ENCODE results near the gene VPS13C.

The VPS13C gene

DNA sequence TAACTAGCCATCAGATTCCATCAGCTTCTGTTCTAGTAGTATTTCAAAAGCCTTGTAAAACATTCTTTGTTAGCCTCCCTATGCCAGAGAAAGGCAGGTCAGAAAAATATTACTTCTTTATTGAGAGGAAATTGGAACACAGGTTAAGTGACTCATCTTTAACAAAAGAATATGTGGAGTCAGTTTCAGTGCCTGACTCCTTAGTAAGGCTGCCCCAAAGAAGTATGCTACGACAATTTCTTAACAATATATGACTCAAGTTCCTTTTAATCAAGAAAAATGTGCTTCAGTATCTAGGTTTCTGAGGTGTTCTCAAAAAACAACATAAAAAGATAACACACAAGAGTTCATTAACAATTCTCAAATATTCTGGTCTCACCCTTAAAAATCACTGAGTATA lies 139.2 kb downstream of the VPS13C start:
- no peak for DNase-seq

DNA sequence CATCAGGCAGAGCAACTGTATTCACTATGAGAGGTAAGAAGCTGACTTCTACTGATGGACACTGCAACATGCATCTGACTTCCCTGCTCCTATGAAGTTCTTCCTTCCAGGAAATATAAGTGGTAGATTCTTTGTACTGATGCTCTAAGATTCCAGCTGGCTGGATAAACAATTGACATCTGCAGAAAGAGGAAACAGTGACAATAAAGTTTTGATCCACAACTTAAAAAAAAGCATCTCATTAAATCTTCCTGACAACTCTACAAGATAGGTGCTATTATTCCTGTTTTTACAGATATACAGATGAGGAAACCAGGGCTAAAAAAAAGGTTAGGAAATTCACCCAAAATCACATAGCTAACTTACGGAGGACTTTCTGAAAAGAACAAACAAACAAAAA lies 142.8 kb downstream of the VPS13C start:
- DNase-seq, result no peak

DNA sequence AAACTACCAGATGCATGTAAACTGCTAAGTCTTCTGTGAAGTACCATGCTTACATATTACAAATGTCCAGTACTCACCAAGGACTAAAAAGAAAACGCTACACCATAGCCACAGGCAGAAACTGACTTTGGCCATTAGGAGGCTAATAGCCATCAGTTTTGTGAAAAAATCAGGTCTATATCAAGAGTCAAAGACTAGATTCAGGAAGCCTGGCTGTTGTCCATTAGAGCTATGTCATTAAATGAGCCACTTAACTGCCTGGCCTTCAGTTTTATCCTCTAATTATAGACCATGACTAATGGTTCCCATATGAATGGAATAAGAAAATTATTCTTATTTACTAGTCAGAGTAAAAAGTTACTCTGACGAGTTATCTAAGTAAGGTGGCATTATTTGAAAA lies 144.1 kb downstream of the VPS13C start:
- DNase-seq, result no peak

DNA sequence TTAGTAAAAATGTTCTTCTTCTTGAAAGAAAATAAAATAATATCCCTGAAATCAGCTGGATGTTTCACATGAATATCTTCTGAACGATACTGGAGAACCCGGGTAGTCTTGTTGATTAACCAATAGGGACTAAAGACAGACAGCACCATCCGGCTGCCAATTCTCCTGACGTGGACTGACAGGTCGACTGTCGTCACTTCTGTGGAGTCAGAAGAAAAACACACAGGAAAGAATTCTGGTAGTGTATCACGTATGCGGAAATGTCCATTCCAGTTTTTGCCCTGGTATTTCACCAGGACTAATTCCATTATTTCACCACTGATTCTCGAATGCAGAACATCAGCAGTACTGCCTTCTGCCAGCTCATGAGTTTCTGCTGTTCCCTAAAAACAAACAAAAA lies 144.6 kb downstream of the VPS13C start:
- DNase-seq, result no peak

DNA sequence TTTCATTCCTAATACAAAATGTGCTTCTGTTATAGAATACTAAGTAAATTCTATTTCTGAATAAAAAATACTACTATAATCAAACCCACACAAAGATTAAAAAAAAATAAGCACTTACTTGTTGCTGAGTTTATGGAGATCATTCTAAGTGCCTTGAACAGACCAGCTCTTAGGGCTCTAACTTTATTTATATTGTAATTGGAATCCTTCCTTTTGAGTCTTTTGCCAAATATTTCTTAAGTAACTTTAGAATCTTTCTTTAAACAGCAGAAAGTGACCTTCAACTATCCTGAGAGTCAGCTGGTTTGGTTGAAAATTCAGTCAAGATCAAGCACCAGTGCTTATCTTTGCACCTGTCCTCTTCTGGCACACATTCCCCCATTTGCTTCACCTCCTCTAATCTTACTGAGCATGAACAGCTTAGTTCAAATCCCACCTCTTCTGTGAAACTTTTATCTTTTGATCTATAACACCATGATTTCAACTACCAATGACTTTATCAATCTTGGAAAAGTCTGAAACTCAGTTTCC lies 149.3 kb downstream of the VPS13C start:
- DNase-seq, result peak; percentile 3

DNA sequence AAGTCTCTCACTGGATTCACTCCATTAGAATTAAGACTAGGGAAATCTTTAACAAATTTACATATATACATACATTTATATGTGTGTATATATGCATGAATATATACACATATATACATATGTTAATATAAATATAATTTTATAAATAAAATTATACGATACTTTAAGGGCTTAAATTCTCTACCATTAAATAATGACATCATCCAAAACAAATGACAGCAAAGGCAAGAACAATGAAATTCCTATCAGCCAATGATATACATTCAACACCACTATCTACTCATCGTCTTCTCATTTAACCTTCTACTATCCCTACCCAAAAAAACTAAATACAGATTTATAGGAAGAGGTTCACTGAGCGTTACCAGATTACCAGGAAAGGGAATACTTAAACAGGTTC lies 152.0 kb downstream of the VPS13C start:
- no peak for DNase-seq

DNA sequence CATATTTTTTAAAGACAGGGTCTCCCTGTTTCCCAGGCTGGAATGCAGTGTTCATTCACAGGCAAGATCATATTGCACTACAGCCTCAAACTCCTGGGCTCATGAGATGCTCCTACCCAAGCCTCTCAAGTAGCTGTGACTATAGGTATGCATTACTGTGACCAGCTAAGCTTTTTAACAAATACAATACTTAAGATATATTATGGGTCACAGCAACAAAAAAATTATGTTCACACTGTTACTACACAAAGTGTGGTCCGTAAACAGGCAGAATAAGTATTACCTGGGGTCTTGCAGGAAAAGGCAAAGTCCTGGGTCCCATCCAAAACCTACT lies 152.5 kb downstream of the VPS13C start:
- DNase-seq, result no peak

DNA sequence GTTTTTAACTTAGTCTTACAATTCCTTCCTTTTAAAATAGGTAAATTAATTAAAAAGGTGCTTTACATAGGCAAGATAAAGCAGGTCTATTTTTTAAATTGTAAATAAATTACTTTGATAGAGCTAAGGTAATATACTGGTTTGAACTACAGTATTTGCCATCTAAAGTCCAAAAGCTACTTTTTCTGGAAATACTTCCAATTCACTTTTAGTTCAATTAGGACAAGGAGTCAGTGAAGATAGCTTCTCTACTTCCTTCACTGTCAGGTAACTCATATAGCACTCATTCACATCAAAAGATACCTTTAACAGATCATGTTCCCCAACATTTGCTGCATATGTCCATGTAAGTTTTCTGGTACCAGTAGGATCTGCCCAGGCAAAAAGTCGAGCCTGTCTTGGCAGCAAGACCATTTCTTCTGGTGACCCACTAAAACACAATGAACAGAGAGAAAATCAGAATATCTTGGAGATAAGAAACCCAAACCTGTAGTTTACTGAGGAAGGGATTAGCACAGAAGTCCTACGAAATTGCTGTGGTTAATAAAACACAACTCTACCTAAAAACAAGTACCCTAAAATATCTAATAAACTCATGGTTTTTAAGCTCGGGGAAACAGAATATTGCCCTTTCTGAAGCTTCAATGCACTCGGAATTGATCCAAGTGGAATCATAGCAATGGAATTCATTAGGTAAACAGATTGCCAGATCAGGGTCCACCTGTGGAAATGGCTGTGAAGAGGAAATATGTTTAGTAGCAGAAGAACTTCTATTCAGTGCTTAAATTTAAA lies 153.1 kb downstream of the VPS13C start:
- no peak for DNase-seq

DNA sequence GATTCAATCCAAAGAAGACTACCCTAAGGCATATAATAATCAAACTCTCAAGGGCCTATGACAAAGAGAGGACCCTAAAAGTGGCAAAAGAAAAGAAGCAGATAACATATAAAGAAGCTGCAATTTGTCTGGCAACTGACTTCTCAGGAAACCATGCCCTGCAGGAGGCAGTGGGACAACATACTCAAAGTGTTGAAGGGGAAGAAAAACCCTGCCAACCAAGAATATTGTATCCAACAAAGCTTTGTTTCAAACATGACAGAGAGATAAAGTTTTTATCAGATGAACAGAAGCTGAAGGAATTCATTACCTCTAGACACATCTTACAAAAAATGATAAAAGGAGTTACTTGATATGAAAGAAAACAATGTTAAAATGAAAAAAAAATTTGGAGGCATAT lies 167.1 kb downstream of the VPS13C start:
- peak; percentile 11 for DNase-seq

DNA sequence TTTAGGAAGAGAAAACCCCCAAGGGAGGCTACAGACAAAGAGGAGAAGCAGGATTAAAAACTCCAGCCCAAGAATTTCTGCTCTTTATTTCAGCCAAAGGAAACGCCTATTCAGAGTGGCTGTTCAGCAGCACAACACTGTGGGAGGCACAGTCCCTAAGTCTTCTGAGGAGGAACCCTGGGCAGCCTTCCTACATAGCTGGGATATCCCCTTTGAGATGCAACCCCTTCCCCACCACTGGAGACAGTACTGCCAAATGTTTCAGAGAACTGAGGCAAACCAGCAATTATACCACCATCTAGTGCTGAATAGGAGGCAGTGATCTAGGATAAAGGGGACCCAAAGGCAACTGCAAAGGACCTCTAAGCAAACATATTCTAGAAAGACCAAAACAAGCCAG lies 168.1 kb downstream of the VPS13C start:
- no peak for DNase-seq

DNA sequence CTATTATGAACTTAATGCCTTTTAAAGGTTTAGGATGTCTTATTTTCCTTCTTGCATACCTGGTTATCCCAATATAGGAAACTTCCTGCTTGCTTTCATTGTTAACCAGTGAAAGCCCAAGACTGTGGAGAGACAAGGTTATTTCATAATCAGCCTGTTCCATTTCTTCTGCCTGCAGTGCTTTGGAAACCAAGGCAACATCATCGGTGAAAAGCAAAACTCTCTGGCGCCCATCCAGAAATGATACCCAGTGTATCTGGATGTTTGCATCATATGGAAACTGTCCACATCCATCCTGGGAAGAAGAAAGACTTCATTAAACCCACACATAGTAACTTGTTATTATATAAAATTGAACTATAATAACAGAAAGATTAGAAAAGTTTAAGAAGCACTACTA lies 170.1 kb downstream of the VPS13C start:
- no peak for DNase-seq

DNA sequence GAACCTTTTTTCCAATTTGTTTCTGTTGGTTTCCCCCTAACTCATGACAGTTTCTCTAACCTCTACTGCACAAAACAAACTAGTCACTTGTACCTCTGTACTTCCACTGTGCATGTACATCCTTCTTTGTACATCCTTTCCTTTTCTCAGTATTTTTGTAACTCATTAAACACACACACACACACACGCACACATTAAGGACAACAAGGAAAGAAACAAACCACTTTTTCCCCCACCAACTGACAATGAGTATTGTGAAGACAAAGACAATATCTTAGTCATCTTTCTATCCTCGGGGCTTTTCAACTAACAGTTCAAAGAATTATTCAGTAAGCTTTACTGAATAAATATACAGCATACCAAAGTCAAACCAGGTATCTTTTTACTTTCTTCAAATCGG lies 170.5 kb downstream of the VPS13C start:
- no peak for DNase-seq

DNA sequence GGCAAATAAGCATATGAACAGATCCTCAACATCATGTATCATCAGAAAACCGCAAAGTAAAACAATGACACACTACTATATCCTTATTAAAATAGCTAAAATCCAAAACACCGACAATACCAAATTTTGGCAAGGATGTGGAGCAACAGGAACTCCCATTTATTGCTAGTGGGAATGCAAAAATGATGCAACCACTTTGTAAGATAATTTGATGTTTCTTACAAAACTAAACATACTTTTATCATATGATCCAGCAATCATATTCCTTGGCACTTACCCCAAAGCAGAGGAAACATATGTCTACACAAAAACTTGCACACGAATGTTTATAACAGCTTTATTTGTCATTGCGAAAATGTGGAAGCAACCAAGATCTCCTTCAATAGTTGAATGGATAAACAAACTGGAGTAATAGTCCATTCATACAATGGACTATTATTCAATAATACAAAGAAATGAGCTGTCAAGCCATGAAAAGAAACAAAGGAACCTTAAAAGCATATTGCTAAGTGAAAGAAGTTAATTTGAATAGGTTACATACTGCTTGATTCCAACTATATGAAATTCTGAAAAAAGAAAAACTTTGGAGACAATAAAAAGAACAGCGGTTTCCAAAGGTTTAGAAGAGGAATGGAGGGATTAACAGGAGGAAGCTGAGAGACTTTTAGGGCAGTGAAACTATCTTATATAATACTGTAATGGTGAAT lies 172.0 kb downstream of the VPS13C start:
- no peak for DNase-seq

DNA sequence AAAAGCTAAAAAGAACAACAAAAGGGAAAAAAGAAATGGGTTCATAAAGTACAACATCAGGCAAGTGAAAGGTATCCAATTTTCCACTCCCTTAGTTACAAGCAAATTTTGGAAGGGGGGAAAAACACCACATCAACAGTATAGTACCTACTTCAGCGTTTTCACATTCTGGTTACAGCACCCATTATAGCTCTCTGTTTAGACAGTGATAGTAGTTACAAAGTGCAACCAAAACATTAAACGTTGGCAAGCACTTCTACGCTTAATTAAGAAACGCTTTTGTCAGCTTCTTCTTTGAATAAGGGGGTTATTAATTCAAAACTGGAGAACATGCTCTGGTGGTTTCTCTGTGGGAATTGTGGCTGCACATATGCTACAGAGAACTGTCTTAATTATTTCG lies 180.2 kb downstream of the VPS13C start:
- no peak for DNase-seq

DNA sequence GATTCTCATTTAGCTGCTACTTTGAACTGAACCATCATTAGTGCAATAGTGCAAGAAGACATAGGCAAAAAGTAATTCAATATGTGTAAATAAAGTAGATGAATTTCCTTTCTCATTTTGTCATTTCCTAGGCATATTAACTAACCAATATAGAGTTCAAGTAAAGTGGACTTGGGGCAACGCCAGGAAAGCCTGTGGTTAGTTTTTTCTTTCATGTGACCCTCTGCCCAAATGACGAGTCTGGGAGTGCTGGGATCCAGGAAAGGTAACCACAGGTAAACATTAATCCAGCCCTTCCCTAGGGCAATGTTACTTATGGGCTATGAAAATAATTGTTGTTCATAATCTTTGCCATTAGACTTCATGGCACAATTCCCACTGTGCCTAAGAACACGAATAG lies 181.0 kb downstream of the VPS13C start:
- no peak for DNase-seq

DNA sequence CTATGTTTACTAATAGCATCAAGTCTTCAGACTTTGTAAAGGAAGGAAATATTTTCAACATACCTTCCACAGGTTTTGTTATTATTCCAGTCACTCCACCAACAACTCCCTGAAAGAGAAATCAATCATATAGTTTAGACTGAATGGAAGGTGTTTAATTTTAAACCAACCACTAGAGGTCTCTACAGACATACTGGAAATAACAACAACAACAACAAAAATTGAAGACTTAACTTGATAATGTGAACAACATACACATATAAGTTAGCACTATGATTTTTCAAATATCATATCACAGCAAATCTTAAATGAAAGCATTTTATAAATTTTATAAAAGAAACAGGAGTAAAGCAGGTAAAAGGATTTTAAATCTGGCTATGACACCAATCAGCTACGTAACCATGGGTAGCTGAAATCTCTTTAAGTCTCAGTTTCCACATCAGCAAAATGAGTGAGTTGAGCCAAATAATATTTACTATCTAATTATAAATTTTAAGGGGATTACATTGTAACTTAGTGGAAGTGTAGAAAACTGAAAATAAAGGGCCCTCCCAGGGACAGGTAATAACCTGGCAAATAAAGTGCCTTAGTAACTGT lies 188.2 kb downstream of the VPS13C start:
- DNase-seq, result peak; percentile 49

DNA sequence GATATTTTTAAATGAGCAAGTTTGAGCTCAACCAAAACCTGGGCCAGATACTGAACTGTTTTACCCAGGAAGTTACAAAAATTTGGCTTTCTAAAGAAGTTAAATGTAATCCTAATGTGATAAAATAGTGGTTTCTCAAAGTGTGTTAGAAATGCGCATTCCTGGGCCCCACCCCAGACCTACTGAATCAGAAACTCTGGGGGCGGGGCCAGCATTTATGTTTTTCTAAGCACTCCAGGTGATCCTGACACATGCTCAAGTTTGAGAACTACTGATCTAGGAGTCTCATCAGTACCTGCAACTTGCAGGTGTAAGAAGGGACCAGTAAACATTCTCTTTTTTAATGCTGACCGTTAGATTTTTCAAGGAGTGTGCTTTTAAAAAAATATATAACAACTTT lies 190.6 kb downstream of the VPS13C start:
- no peak for DNase-seq

DNA sequence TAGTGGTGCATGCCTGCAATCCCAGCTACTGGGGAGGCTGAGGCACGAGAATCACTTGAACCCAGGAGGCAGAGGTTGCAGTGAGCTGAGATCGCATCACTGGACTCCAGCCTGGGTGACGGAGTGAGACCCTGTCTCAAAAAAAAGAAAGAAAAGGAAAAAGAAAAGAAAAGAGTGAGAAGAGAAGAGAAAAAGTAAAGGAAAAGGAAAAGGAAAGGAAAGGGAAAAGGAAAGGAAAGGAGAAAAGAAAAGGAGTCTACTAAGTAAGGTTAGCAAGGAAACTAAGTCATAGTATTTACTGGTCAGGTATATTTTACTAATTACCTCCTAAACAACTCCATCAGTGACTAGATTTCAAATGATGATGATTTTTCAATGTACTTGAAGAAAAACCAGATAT lies 198.3 kb downstream of the VPS13C start:
- no peak for DNase-seq

DNA sequence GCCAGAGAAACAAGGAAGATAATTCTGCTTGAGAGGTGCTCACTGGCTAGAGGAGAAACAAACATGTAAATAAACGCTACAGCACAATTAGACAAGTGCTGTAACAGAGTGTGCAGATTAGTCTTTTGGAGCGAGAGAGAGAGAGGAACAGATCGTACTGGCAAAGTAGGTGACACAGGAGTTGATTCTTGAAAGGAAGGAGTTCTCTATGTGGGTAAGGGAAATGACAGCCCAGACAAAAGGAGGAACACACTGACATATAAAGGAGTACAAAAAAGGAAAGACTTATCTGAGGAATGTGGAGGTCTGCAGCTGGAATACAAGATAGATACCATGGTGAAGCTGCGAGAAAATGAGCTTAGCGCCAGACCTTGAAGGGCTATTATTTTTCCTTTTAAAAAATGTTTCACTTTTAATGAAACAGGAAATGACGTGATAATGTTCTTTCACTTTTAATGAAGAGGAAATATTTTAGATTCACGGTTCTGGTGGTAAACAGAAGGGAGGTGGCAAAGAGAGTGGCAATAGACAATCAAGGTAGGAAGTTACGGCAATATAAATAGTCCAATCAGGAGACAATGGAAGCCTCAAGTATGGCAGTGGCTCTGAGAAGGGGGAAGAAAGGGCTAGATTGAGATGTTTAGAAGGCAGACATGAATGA lies 202.9 kb downstream of the VPS13C start:
- no peak for DNase-seq

DNA sequence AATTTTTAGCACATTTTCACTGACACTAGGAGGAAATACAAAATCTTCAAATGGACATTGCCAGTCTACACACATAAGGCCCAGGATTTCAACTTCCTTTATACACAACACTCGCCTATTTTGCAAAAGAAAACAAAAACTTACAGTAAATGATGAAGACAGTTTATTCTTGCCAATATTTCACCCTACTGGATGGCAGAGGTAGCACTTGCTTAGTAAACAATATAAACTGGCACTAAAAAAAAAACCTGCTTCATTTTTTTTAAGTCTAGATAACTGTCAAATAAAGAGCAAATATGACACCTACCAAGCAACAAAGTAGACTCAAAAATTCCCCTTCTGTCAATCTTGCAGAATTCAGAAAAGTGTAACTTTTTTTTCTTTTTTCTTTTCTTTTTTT lies 204.0 kb downstream of the VPS13C start:
- DNase-seq, result peak; percentile 12

DNA sequence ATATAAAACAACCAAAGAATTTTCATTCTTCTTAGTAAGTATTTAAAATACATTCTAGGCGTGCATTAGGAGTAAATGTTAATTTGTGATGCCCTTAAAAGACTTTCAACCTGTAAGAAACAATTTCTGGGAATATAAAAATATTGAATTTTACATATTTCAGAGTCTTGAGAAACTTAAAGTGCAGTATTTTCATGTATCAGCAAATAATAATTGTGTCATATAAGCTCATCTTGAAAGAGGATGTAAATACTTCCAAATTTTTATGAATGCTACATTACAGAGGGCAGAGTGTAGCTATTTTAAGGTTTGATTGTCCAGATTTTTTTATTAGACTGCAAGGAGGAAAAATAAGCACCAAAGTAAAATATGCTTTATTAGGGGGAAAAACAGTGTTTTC lies 207.1 kb downstream of the VPS13C start:
- no peak for DNase-seq

DNA sequence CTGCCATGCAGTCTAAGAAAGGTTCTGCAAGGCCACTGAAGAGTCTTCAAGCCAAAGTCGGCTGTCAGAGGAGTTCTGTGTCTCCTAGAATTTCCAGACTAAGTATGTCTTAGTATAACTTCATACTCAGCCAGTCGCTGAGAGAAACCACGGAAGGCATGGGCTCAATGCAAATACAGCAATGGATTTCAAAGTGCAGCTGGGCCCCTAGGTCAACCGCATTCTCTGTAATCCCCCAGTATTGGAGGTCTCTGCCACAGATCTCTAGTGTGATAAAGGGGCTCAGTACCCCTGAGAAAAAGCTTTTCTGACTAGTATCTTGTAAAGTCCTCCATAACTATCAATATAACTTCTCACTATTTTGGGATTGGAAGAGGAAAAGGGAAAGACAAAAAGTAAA lies 208.3 kb downstream of the VPS13C start:
- no peak for DNase-seq

DNA sequence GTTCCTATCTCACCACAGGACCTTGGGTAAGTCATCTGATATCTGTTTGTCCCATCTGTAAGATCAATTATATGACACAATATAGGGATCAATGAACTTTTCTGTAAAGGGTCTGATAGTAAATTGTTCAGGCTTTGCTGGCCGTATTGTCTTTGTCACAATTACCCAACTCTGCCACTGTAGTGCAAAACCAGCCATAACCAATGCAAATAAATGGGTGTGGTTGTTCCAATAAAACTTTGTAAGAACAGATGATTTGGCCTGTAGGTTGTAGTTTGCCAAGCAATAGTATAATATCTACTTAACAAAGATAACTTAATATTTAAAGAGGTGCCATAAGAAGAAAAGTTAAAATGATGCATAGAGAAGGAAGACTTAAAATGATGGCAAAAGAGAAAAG lies 210.8 kb downstream of the VPS13C start:
- no peak for DNase-seq

DNA sequence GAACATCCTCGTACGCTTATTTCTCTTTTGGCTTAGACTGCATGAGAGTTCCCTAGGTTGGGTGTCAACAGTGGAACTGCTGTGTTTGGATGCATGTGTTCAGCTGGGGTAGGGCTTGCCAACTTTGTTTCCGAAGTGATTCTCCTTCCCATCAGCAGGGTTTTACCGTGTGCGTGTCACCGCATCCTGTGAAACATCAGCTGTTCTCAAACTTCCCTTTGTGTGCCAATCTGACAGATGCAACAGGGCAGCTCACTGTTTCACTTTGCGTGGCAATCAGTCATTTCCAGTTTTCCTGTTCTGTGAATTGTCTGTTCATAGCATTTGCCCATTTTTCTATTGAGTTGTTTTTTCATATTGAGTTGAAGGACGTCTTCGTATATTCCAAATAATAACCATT lies 218.8 kb downstream of the VPS13C start:
- DNase-seq, result no peak
